GM13976 (cell line): ENCODE measurements around the gene SLC66A2.
"Not testable (repeated sequence)": the region's sequence is repeated elsewhere in the genome, so short reads cannot be mapped to it uniquely, and the experiment has no call there.

Source experiments
- DNase-seq: peaks from one replicate; pipeline ENCODE4 v3.0.0; 2012; ENCODE audit warnings: low spot score
- in situ Hi-C: fragments of 300-500 bp; cut with MboI; formaldehyde crosslinking; loops from one replicate; pipeline ENCODE4 v1.12.0; 2022; ENCODE audit warnings: low sequenced_read_pairs, mixed read lengths, inconsistent platforms; ENCODE audit not compliant: unreplicated experiment
- TF ChIP-seq, protein P1 (sequence below): IDR thresholded peaks from 2 replicates; pipeline ENCODE4 v1.5.1; 2012; ENCODE audit warnings: borderline replicate concordance, mild to moderate bottlenecking; ENCODE audit not compliant: insufficient read depth; ENCODE audit errors: extremely low read depth, missing control alignments, control extremely low read depth

SLC66A2 gene

DNA sequence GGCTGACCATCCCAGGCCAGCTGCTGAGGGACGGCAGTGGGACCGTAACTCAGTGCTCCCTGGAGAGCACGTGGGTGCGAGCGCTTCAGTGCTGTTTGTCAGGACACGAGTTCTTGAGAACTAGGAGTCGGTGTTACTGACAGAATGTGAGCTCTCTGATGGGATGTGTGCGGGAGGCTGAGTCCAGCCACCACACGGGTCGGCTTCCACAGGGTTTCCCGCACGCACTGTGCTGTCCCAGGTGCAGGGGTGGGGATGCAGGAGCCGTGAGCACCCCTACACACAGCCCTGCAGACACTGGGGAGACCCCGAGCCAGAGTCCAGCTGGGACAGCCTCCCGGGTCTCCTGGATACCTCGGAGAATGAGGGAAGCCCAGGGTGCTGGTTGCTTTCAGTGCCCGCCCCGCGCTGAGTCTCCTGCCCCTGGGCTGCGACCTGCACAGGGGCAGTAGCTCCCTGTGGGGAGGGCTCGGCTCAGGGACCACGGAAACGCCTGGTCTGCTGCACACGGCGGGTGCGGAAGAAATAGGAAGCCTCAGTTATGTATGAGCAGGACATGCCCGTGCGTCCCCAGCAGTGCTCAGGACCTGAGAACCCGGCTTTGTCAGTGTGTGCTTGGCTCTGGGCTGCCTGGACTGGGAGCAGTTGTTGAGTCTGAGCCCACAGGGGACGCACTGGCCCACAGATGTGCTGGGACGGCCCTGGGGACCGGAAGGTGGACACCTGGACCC is 82.5 kb downstream of the SLC66A2 start:
- peak; percentile 23 for DNase-seq
- TF ChIP-seq, protein P1, sequence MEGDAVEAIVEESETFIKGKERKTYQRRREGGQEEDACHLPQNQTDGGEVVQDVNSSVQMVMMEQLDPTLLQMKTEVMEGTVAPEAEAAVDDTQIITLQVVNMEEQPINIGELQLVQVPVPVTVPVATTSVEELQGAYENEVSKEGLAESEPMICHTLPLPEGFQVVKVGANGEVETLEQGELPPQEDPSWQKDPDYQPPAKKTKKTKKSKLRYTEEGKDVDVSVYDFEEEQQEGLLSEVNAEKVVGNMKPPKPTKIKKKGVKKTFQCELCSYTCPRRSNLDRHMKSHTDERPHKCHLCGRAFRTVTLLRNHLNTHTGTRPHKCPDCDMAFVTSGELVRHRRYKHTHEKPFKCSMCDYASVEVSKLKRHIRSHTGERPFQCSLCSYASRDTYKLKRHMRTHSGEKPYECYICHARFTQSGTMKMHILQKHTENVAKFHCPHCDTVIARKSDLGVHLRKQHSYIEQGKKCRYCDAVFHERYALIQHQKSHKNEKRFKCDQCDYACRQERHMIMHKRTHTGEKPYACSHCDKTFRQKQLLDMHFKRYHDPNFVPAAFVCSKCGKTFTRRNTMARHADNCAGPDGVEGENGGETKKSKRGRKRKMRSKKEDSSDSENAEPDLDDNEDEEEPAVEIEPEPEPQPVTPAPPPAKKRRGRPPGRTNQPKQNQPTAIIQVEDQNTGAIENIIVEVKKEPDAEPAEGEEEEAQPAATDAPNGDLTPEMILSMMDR = no peak
- in situ Hi-C loops = no loop called here

DNA sequence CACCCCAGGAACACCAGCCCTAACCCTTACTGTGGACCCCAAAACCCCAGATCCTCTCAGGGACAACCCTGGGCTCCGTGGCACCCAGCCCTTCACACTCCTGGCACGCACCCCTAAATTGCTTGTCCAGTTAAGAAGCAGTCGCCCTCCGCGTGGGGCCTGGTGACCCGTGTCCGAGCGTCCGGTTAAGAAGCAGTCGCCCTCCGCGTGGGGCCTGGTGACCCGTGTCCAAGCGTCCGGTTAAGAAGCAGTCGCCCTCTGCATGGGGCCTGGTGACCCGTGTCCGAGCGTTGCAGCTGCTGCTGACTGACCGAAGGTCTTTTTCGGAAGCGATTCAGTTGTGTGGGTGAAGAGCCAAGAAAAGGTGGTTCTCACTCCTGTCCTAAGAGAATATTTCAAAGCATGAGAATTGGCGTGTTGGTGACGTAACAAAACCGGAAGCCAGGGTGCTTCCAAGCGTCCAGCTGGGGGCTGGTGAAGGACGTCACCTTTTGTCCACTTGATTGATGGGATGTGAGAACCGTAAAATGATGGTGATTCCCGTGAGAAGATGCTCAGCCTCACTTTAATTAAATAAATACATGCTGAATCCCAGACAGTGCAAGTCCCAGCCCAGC is 83.2 kb downstream of the SLC66A2 start:
- DNase-seq = no peak
- TF ChIP-seq, protein P1 = no peak
- in situ Hi-C loops = no loop called here

DNA sequence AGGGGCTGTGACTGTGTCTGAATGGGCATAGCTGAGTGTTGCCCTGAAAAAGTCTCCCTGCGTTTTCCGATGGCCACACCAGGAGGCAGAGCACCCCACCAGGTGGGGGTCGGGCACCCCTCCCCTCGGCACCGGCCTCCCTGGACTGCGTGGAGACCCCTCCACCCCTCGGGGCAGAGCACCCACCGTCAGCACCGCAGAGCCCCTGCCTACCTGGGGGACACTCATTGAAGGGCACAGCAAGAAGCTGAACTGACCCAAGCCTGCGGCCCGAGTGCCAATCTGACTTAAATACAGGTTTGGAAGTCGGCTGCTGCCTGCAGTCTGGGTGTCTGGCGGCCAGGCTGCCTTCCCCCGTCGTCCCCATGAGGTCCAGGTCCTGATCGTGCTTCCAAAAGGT is 83.8 kb downstream of the SLC66A2 start:
- in situ Hi-C loops = no loop called here
- TF ChIP-seq, protein P1 = no peak
- DNase-seq = no peak

DNA sequence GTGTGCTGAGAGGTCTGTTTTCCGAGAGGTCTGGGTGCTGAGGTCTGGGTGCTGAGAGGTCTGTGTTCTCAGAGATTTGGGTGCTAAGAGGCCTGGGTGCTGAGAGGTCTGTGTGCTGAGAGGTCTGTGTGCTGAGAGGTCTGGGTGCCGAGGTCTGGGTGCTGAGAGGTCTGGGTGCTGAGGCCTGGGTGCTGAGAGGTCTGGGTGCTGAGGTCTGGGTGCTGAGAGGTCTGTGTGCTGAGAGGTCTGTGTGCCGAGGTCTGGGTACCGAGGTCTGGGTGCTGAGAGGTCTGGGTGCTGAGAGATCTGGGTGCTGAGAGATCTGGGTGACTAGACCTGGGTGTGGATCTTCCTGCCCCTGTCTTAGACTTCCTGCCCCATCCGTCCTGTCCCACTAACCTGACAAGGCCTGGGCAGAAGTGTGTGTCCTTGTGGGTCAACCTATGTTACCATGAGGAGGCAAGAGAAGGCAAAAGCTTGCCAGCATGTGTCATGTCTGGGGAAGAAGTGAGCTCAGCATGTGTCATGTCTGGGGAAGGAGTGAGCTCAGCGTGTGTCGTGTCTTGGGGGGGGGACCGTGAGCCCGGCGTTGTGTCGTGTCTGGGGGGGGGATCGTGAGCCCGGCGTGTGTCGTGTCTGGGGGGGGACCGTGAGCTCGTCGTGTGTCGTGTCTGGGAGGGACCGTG is 84.4 kb downstream of the SLC66A2 start:
- DNase-seq = peak; percentile 22
- TF ChIP-seq, protein P1 = no peak
- in situ Hi-C loops = no loop called here

DNA sequence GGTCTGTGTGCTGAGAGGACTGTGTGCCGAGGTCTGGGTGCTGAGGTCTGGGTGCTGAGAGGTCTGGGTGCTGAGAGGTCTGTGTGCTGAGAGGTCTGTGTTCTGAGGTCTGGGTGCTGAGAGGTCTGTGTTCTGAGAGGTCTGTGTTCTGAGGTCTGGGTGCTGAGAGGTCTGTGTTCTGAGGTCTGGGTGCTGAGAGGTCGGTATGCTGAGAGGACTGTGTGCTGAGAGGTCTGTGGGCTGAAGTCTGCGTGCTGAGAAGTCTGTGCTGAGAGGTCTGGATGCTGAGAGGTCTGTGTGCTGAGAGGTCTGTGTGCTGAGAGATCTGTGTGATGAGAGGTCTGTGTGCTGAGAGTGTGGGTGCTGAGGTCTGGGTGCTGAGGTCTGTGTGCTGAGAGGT is 85.5 kb downstream of the SLC66A2 start:
- in situ Hi-C loops, DNase-seq: not testable (repeated sequence)

DNA sequence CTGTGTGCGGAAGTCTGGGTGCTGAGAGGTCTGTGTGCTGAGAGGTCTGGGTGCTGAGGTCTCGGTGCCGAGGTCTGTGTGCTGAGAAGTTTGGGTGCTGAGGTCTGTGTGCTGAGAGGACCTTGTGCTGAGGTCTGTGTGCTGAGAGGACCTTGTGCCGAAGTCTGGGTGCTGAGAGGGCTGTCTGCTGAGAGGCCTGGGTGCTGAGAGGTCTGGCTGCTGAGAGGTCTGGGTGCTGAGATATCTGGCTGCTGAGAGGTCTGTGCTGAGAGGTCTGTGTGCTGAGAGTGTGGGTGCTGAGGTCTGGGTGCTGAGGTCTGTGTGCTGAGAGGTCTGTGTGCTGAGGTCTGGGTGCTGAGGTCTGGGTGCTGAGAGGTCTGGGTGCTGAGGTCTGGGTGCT is 86.5 kb downstream of the SLC66A2 start:
- DNase-seq, in situ Hi-C loops: not testable (repeated sequence)

DNA sequence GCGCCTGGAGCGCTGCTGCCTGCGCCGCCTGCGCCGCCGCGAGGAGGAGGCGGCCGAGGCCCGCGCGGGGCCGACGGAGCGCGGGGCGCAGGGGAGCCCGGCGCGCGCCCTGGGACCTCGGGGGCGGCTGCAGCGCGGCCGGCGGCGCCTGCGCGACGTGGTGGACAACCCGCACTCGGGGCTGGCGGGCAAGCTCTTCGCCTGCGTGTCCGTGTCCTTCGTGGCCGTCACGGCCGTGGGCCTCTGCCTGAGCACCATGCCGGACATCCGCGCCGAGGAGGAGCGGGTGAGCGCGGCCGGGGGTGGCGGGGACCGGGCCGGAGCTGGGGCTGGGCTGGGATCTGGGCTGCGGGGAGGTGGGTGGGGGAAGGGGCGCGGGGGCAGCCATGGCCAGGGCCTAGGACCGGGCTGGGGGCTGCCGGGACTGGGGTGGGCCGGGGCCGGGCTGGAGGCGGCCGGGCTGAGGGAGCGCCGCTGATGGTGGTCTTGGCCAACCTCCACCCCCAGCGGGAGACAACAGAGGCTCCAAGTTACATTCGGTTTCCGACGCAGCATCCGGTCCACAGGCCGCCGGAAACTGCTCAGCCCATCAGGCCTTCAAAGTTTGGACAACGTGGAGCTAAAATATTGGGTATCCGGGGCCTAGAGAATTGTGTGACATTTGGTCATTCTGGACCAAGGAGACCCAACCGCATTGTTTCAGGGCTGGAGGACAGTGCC is 87.3 kb downstream of the SLC66A2 start:
- TF ChIP-seq, protein P1 = no peak
- no peak for DNase-seq
- in situ Hi-C loops = no loop called here
